Neutrophil (primary cell): ENCODE results near the gene PTPRN2.
"Not testable (repeated sequence)": the region's sequence is repeated elsewhere in the genome, so short reads cannot be mapped to it uniquely, and the experiment has no call there.

Source experiments
- H3K27ac ChIP-seq: fragments of 200-600 bp; sonication (generic); 2 replicates; pipeline ENCODE4 v1.5.1; 2016; ENCODE audit warnings: mild to moderate bottlenecking, moderate library complexity
- H3K27me3 ChIP-seq: fragments of 200-600 bp; sonication (generic); 2 replicates; pipeline ENCODE4 v1.6.0; 2016; ENCODE audit warnings: mild to moderate bottlenecking
- H3K36me3 ChIP-seq: fragments of 200-600 bp; sonication (generic); 2 replicates; pipeline ENCODE4 v1.5.1; 2017
- H3K4me1 ChIP-seq, 2 experiments: fragments of 200-600 bp in 1 of 2; sonication (generic) in 1 of 2; 1 replicate in 1 of 2; 2 replicates in 1 of 2; pipeline versions ENCODE4 v1.5.1 to v1.6.1; 2013 to 2016; ENCODE audit warnings: low read depth in 1 of 2, low read length in 1 of 2, mild to moderate bottlenecking in 1 of 2, moderate library complexity in 1 of 2; ENCODE audit not compliant: control insufficient read depth in 1 of 2, insufficient read depth in 1 of 2
- H3K4me3 ChIP-seq, 2 experiments: fragments of 200-600 bp in 1 of 2; sonication (generic) in 1 of 2; 1 replicate in 1 of 2; 2 replicates in 1 of 2; pipeline ENCODE4 v1.5.1; 2013 to 2016; ENCODE audit warnings: low read depth in 1 of 2, low read length in 1 of 2, mild to moderate bottlenecking in 1 of 2, moderate library complexity in 1 of 2
- H3K9me3 ChIP-seq: fragments of 200-600 bp; sonication (generic); 2 replicates; pipeline ENCODE4 v1.5.1; 2016
- TF ChIP-seq, protein P1 (sequence below): fragments of 200-600 bp; sonication (generic); IDR thresholded peaks from 2 replicates; pipeline ENCODE4 v1.5.1; 2016; ENCODE audit warnings: antibody characterized with exemption

The PTPRN2 gene

DNA sequence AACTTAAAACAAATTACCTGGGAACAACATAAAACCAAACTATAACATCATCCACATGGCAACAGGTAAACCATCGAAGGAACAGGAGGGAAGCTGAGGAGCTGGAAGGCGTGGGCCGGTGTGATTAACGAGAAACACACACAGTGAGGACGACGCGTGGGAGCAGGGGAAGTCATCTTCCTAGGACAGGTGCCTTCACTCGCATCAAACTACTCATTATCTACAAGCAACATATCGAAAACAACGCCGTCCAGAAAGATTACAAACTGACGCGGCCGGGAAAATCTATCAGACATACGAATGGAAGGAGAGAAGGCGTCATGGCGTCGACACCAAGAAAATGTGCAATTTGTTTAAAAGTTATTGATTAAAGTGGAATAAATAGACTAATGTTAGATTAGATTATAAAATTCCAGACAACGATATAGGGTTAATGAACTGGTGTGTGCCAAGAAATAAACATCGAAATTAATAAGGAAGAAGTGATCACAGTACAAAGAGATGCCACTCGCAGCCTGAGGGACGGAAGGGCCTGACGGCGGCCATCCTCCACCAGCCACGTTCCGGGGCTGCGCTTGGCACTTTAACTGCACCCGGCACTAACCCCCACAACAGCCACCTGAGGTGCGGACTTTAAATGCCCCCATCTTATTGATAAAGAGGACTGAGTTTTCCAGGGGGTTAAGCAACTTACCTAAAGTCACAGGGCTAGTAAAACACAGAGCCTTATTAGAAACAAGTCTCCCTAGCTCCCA, 669.1 kb downstream of the PTPRN2 start:
- no peaks in the 10 kb centered on the region for H3K9me3 ChIP-seq

DNA sequence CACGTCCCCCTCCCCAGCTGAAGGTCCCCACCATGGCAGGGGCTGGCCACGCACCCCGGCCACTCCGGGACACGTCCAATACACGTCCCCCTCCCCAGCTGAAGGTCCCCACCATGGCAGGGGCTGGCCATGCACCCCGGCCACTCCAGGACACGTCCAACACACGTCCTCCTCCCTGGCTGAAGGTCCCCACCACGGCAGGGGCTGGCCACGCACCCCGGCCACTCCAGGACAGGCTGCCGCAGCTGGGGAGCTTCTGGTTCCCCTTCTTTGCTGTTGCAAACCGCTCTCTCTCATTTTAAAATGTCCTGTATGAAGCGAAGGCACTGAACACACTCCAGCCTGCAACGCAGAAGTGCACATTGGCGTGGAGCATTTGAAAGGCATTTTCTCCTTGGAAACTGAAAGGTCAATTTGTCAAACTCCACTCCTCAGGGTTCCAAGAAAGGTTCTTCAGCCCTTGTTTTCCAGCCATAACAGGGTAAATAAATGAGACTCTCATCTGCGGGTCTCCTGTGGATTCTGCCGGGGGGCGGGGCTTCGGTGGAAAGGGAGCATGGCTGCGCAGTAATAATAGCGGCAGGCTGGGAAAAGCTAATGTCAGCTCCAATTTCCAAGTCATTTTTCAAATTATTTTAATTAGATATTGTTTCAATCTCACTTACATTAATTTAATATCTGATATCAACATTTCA, 670.5 kb downstream of the PTPRN2 start:
- no peaks in the 10 kb centered on the region for H3K27me3 ChIP-seq
- H3K4me3 ChIP-seq: no peak overlapping the region
- no peaks in the 10 kb centered on the region for H3K9me3 ChIP-seq
- no peaks in the 10 kb centered on the region for H3K4me1 ChIP-seq
- TF ChIP-seq, protein P1, sequence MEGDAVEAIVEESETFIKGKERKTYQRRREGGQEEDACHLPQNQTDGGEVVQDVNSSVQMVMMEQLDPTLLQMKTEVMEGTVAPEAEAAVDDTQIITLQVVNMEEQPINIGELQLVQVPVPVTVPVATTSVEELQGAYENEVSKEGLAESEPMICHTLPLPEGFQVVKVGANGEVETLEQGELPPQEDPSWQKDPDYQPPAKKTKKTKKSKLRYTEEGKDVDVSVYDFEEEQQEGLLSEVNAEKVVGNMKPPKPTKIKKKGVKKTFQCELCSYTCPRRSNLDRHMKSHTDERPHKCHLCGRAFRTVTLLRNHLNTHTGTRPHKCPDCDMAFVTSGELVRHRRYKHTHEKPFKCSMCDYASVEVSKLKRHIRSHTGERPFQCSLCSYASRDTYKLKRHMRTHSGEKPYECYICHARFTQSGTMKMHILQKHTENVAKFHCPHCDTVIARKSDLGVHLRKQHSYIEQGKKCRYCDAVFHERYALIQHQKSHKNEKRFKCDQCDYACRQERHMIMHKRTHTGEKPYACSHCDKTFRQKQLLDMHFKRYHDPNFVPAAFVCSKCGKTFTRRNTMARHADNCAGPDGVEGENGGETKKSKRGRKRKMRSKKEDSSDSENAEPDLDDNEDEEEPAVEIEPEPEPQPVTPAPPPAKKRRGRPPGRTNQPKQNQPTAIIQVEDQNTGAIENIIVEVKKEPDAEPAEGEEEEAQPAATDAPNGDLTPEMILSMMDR: no peak
- no peak overlapping the region for H3K27ac ChIP-seq
- H3K36me3 ChIP-seq: no peaks in the 10 kb centered on the region

More for the DNA sequence above, 669.1 kb downstream of the PTPRN2 start:
- no peak overlapping the region for H3K4me3 ChIP-seq
- H3K27me3 ChIP-seq: no peaks in the 10 kb centered on the region
- H3K4me1 ChIP-seq: no peaks in the 10 kb centered on the region
- TF ChIP-seq, protein P1: no peak
- no peak overlapping the region for H3K27ac ChIP-seq
- H3K36me3 ChIP-seq: no peaks in the 10 kb centered on the region

DNA sequence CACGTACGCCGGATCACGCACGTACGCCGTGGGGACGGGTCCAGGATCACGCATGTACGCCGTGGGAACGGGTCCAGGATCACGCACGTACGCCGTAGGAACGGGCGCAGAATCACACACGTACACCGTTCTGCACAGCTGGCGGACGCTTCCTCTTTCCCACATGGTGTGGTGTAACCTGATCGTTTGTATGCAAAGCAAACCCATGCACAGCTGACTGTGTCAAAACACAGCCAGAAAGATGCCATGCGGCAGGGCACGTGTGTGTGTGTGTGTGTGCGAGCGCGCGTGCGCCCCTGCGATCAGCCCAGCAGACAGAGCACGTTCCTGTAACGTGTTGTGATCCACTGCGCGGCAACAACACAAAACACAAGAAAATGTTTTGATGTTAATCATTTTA, 677.2 kb downstream of the PTPRN2 start:
- Histone ChIP-seq H3K27me3 (peaks cover 9% of the 10 kb centered on the region), H3K9me3 (no peaks in the 10 kb centered on the region), H3K36me3 (no peaks in the 10 kb centered on the region), H3K27ac (no peak overlapping the region), H3K4me3 (no peak overlapping the region), H3K4me1 (no peaks in the 10 kb centered on the region)
- TF ChIP-seq, protein P1: no peak

DNA sequence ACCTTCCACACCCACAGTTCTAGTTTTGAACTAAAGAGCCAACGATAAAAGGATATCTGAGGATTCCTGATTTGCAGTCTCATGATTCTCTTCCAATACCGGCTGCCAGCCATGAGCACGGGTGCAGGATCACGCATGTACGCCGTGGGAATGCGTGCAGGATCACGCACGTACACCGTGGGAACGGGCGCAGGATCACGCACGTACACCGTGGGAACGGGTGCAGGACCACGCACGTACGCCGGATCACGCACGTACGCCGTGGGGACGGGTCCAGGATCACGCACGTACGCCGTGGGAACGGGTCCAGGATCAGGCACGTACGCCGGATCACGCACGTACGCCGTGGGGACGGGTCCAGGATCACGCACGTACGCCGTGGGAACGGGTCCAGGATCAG, 677.6 kb downstream of the PTPRN2 start:
- H3K27ac ChIP-seq, H3K9me3 ChIP-seq, H3K36me3 ChIP-seq, H3K4me3 ChIP-seq, H3K4me1 ChIP-seq, H3K27me3 ChIP-seq: not testable (repeated sequence)

DNA sequence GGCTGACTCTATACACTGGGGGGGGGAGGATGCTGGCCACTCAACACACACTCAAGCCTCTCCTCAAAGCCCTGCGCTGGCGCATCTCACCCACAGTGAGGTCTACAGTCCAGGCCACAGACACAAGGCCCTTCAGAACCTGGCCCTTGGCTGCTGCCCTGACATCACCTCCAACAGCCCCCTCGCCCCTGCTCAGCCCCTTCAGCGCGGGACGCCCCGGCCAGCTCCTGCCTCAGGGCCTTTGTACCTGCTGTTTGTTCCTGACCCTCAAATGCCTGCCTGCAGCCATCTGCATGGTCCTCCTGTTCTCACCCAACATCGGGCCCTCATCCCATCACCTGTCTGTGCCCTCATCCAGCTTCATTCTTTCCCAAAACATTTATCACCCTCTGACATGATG, 678.3 kb downstream of the PTPRN2 start:
- Histone ChIP-seq H3K27ac (no peak overlapping the region), H3K4me1 (no peaks in the 10 kb centered on the region), H3K36me3 (no peaks in the 10 kb centered on the region), H3K4me3 (no peak overlapping the region), H3K9me3 (no peaks in the 10 kb centered on the region), H3K27me3 (peaks cover 10% of the 10 kb centered on the region)
- TF ChIP-seq, protein P1: no peak
